Measurements from ENCODE around the gene SLC25A53. TPM values are rescaled to one million over a fixed set of nuclear protein-coding genes. Genes with fewer than 3 reads are reported as not detected.

The SLC25A53 gene
- total and polyA plus RNA-seq, 3 donors from 2014 or later = 4.5 to 16.0 (median 10.6) TPM

DNA sequence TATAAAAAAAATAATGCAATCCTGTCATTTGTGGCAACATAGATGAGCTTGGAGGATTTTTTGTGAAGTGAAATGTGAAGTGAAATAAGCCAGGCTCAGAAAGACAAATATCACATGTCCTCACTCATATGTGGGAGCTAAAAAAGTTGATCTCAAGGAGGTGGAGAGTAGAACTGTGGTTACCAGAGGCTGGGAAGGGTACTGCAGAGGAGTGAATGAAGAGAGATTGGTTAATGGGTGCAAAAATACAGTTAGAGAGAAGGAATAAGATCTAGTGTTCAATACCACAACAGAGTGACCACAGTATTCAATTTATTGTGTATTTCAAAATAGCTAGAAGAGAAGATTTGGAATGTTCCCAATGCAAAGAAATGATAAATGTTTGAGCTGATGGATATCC lies 57.9 kb downstream of the SLC25A53 start:
- no peak for TF ChIP-seq POLR2A (IDR thresholded peaks at IDR 0.05)
- TF ChIP-seq, protein P1, sequence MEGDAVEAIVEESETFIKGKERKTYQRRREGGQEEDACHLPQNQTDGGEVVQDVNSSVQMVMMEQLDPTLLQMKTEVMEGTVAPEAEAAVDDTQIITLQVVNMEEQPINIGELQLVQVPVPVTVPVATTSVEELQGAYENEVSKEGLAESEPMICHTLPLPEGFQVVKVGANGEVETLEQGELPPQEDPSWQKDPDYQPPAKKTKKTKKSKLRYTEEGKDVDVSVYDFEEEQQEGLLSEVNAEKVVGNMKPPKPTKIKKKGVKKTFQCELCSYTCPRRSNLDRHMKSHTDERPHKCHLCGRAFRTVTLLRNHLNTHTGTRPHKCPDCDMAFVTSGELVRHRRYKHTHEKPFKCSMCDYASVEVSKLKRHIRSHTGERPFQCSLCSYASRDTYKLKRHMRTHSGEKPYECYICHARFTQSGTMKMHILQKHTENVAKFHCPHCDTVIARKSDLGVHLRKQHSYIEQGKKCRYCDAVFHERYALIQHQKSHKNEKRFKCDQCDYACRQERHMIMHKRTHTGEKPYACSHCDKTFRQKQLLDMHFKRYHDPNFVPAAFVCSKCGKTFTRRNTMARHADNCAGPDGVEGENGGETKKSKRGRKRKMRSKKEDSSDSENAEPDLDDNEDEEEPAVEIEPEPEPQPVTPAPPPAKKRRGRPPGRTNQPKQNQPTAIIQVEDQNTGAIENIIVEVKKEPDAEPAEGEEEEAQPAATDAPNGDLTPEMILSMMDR (IDR thresholded peaks at IDR 0.05) = no peak
- Histone ChIP-seq H3K36me3 (ENCODE audit: low read depth, missing control alignments) (no peaks in the 10 kb centered on the region), H3K27ac (no peak overlapping the region), H3K27me3 (no peaks in the 10 kb centered on the region), H3K4me3 (no peak overlapping the region), H3K4me1 (no peaks in the 10 kb centered on the region), H3K9me3 (no peaks in the 10 kb centered on the region)
- no peak for DNase-seq
- intact Hi-C loops (cut with DNase I; ENCODE audit: low total_unique reads) = no loop called here

DNA sequence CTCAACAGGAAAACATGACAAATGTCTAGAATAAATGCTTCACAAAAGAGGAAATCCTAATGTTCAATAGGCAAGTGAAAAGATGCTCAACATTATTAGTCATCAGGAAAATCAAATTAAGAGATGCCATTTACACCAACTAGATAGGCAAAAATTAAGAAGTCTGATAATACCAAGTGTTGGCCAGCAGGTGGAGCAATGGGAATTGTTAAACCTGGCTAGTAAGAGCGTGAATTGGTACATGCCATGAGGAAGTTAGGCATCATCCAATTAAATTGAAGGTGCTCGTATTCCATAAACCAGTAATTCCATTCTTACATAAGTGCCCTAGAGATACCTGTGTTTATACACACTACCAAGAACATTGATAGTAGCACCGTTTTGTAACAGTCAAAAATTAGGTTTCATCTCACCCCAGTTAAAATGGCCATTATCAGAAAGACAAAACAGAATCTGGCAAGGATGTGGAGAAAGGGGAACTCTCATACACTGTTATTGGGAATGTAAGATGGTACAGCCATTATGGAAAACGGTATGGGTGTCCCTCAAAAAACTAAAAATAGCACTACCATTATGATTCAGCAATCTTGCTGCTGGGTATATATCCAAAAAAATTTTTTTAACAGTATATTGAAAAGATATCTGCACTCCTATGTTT lies 58.5 kb downstream of the SLC25A53 start:
- H3K4me3 ChIP-seq = no peak overlapping the region
- WGBS, 2 donors = 2 to 3% methylated on average over 4 of the region's 4 CpGs
- no peaks in the 10 kb centered on the region for H3K27me3 ChIP-seq
- H3K27ac ChIP-seq = no peak overlapping the region
- TF ChIP-seq, protein P1 (IDR thresholded peaks at IDR 0.05) = peak; percentile 26 to 53 (median 47)
- TF ChIP-seq POLR2A (IDR thresholded peaks at IDR 0.05) = no peak
- DNase-seq = peak; percentile 48
- intact Hi-C loops (cut with DNase I; ENCODE audit: low total_unique reads) = no loop called here
- no peaks in the 10 kb centered on the region for H3K9me3 ChIP-seq
- no peaks in the 10 kb centered on the region for H3K36me3 ChIP-seq (ENCODE audit: low read depth, missing control alignments)
- H3K4me1 ChIP-seq = no peaks in the 10 kb centered on the region

DNA sequence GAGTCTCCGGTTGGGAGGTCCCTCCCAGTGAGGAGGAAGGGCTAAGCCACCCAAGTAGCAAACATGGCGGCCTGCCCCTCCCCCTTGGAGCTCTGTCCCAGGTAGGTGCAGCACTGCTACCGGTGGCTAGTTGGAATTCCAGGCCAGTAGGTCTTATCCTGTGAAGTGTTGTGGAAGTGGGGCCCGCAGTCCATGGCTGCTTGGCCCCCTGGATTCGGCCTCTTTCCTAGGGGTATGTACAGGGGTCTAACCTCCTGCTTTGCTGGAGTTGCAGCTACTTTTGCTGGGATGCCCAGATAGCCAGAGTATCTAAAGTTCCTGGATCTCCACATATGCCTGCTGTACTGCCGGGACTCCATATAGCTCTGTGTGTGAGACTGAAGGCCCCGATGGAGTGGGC lies 70.9 kb downstream of the SLC25A53 start:
- Histone ChIP-seq H3K4me1 (no peaks in the 10 kb centered on the region), H3K9me3 (no peaks in the 10 kb centered on the region), H3K27ac (no peak overlapping the region), H3K4me3 (no peak overlapping the region), H3K36me3 (ENCODE audit: low read depth, missing control alignments) (no peaks in the 10 kb centered on the region), H3K27me3 (no peaks in the 10 kb centered on the region)
- intact Hi-C loops (cut with DNase I; ENCODE audit: low total_unique reads) = no loop called here
- DNase-seq = no peak
- WGBS, 2 donors = 54% methylated on average over 3 of the region's 7 CpGs; no CpG with 5 or more reads in 1 of the 2 donors
- TF ChIP-seq, protein P1 (IDR thresholded peaks at IDR 0.05) = no peak
- TF ChIP-seq POLR2A (IDR thresholded peaks at IDR 0.05) = no peak

DNA sequence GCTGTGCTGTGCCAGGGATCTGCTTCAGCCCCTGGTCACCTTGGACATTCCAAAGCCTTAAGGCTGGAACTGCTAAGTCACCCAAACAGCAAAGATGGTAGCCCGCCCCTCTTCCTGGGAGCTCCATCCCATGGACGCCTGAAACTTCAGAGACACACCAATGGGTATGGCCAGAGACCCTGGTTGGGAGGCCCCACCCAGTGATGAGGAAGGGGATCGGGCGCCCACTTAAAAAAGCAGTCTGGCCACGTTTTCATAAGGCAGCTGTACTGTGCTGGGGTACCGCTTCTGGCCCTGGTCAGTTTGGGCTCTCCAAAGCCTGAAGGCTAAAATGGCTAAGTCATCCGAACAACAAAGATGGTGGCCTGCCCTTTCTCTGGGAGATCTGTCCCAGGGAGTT lies 71.3 kb downstream of the SLC25A53 start:
- H3K27ac ChIP-seq = no peak overlapping the region
- no peak overlapping the region for H3K4me3 ChIP-seq
- TF ChIP-seq, protein P1 (IDR thresholded peaks at IDR 0.05) = no peak
- TF ChIP-seq POLR2A (IDR thresholded peaks at IDR 0.05) = no peak
- no peaks in the 10 kb centered on the region for H3K4me1 ChIP-seq
- intact Hi-C loops (cut with DNase I; ENCODE audit: low total_unique reads) = no loop called here
- H3K27me3 ChIP-seq = no peaks in the 10 kb centered on the region
- H3K9me3 ChIP-seq = no peaks in the 10 kb centered on the region
- no peak for DNase-seq
- WGBS, 2 donors = 62% methylated on average over 6 of the region's 7 CpGs; no CpG with 5 or more reads in 1 of the 2 donors
- no peaks in the 10 kb centered on the region for H3K36me3 ChIP-seq (ENCODE audit: low read depth, missing control alignments)

All from testis (tissue), 3 donors.